ENCODE measurements around the gene IRF8. TPM values are rescaled to one million over a fixed set of nuclear protein-coding genes. Genes with fewer than 3 reads are reported as not detected.
"Not testable (repeated sequence)": the region's sequence is repeated elsewhere in the genome, so short reads cannot be mapped to it uniquely, and the experiment has no call there.

The IRF8 gene
- polyA plus RNA-seq, 1 experiment: not detected

DNA sequence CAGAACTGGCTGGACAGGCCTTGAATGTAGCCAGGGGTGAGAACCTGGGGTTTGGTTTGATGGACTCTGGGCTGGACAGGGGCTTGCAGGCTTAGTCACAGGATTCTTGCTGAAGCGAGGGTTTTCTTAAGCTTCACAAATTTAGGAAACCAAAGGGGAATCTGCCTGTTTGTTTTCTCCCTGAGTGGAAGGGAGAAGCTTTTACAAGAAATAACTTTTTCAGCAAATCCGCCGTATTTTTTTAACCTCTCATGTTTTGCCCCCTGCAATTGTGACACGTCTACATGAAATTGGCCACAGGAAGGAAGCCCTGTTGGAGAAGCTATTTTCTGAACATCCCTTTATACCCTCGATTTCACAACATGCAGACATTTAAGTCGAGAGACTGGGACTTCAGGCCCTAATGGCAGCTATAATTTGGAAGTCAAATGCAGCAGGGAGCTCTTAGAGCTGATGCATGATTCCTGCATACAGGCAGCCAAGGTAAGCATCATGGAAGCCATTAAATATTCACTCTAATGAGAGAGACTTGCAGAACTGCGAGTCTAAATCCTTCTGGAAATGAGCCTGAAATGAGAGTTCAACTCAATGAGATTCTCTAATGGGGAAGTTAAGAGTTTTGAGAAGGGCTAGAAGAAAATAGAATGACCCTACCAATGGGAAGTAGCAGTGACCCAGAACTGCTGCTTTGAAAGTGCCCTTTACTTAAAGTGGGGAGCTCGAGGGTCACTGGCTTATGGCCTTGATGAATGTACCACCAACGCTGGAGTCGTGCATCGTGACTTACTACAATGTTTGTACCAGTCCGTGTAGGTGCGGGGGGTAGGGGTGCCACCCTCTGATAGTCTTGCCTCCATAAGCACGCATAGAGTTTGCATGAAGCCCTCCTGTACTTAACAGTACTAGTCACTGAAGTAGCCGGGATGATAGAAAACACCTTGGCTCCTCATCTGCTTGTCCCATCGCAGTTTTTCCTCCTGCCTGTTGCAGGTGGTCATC lies 45.1 kb upstream of the IRF8 start:
- Histone ChIP-seq H3K36me3 (ENCODE audit: control insufficient read depth, insufficient read depth, low read length) (no peaks in the 10 kb centered on the region), H3K27me3 (ENCODE audit: control insufficient read depth, insufficient read depth, low read length) (peaks cover 14% of the 10 kb centered on the region), H3K4me3 (ENCODE audit: low read depth, low read length) (no peak overlapping the region)
- TF ChIP-seq, protein P1, sequence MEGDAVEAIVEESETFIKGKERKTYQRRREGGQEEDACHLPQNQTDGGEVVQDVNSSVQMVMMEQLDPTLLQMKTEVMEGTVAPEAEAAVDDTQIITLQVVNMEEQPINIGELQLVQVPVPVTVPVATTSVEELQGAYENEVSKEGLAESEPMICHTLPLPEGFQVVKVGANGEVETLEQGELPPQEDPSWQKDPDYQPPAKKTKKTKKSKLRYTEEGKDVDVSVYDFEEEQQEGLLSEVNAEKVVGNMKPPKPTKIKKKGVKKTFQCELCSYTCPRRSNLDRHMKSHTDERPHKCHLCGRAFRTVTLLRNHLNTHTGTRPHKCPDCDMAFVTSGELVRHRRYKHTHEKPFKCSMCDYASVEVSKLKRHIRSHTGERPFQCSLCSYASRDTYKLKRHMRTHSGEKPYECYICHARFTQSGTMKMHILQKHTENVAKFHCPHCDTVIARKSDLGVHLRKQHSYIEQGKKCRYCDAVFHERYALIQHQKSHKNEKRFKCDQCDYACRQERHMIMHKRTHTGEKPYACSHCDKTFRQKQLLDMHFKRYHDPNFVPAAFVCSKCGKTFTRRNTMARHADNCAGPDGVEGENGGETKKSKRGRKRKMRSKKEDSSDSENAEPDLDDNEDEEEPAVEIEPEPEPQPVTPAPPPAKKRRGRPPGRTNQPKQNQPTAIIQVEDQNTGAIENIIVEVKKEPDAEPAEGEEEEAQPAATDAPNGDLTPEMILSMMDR (IDR thresholded peaks at IDR 0.05; ENCODE audit: insufficient read depth, low read depth, low read length): no peak
- DNase-seq (ENCODE audit: low read depth): no peak
- ChIA-PET CTCF (interaction anchor here (0.6 to 1.9 kb wide), 2 partner anchors 9 to 133 kb away, joined by 3 to 4 read pairs; no protein-coding TSS in a partner anchor), POLR2A (interaction anchor here (0.7 kb wide), 1 partner anchor 12 kb away, joined by 4 read pairs; no protein-coding TSS in a partner anchor)

DNA sequence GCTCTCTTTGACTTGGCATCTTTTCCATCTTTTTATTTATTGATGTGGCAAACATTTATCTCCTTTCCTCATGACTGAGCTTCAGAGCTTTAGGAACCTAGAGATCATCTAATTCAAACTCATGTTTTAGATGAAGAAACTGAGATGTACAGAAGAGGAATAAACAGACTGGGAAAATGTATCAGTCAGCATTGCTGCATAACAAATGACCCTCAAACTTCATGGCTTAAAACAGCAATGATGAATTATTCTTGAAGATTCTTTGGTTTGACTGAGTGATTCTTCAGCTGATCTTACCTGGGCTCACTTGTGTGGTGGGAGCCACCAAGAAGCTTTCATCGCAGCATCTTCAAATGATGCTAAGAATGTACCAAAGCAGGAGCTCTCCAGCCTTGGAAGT lies 44.0 kb upstream of the IRF8 start:
- TF ChIP-seq, protein P1 (IDR thresholded peaks at IDR 0.05; ENCODE audit: insufficient read depth, low read depth, low read length): no peak
- Histone ChIP-seq H3K4me3 (ENCODE audit: low read depth, low read length) (no peak overlapping the region), H3K27me3 (ENCODE audit: control insufficient read depth, insufficient read depth, low read length) (peaks cover 10% of the 10 kb centered on the region), H3K36me3 (ENCODE audit: control insufficient read depth, insufficient read depth, low read length) (no peaks in the 10 kb centered on the region)
- no peak for DNase-seq (ENCODE audit: low read depth)
- POLR2A ChIA-PET: no interaction called here
- CTCF ChIA-PET: interaction anchor here (1.0 kb wide), 1 partner anchor 18 kb away, joined by 3 read pairs; no protein-coding TSS in a partner anchor

DNA sequence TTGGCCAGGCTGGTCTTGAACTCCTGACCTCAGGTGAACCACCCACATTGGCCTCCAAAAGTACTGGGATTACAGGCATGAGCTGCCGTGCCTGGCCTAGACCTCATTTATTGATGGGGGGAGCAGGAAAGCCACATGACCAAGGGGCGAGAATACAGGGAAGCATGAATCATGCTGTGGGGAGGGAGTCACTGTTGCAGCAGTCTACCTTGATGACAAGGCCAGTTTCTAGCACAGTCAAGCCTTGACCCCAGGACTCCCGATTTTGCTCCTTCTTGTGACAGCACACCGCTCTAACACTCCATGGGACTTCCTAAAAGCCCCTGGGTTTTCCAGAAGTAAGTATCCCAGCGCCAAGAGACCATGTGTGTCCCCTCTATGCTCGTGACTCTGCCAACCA lies 42.9 kb upstream of the IRF8 start:
- POLR2A ChIA-PET: no interaction called here
- TF ChIP-seq, protein P1 (IDR thresholded peaks at IDR 0.05; ENCODE audit: insufficient read depth, low read depth, low read length): no peak
- CTCF ChIA-PET: no interaction called here
- Histone ChIP-seq H3K27me3 (ENCODE audit: control insufficient read depth, insufficient read depth, low read length) (peaks cover 10% of the 10 kb centered on the region), H3K36me3 (ENCODE audit: control insufficient read depth, insufficient read depth, low read length) (no peaks in the 10 kb centered on the region), H3K4me3 (ENCODE audit: low read depth, low read length) (no peak overlapping the region)
- no peak for DNase-seq (ENCODE audit: low read depth)

DNA sequence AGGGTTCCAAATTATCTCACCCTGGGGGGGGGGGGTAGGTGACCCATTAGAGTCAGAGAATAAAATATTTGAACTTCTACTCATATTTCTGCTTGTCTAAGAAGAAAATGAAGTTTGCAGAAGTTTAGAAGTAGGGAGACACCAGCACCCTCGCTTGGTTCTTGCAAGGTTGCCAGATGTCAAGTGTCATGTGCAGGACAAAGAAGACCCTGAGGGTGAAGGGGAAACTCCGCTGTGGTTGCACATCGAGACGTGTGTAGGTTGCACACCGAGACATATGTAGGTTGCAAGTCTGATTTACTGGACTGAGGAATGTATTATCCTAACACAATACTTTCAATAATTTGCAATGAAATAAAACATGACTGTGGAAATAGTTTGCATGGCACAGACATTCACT lies 42.4 kb upstream of the IRF8 start:
- DNase-seq (ENCODE audit: low read depth): no peak
- no peak overlapping the region for H3K4me3 ChIP-seq (ENCODE audit: low read depth, low read length)
- peaks cover 10% of the 10 kb centered on the region for H3K27me3 ChIP-seq (ENCODE audit: control insufficient read depth, insufficient read depth, low read length)
- no peaks in the 10 kb centered on the region for H3K36me3 ChIP-seq (ENCODE audit: control insufficient read depth, insufficient read depth, low read length)
- CTCF ChIA-PET: no interaction called here
- POLR2A ChIA-PET: no interaction called here
- TF ChIP-seq, protein P1 (IDR thresholded peaks at IDR 0.05; ENCODE audit: insufficient read depth, low read depth, low read length): no peak

DNA sequence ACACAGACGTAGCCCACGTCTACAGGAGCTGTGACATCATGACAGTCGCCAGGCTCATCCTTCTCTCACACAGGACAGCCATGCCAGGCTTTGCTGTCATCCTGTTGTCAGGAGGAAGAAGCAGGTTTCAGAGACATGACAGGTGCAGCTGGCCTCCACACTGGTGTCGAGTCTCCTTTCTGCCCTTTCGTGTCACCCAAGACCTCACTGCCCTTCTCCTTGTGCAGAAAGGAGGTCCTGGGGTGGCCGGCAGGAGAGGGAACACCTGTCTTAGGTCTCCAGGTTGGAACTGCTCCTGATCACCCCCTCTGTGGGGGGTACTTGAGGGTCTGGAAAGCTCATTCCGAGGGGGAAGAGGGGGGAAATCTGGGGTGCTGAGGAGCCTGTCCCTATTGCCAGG lies 41.6 kb upstream of the IRF8 start:
- no peaks in the 10 kb centered on the region for H3K36me3 ChIP-seq (ENCODE audit: control insufficient read depth, insufficient read depth, low read length)
- TF ChIP-seq, protein P1 (IDR thresholded peaks at IDR 0.05; ENCODE audit: insufficient read depth, low read depth, low read length): no peak
- ChIA-PET POLR2A (no interaction called here), CTCF (interaction anchor here (1.0 kb wide), 1 partner anchor 36 kb away, joined by 4 read pairs; no protein-coding TSS in a partner anchor)
- no peak for DNase-seq (ENCODE audit: low read depth)
- H3K4me3 ChIP-seq (ENCODE audit: low read depth, low read length): no peak overlapping the region
- H3K27me3 ChIP-seq (ENCODE audit: control insufficient read depth, insufficient read depth, low read length): peaks cover 10% of the 10 kb centered on the region

DNA sequence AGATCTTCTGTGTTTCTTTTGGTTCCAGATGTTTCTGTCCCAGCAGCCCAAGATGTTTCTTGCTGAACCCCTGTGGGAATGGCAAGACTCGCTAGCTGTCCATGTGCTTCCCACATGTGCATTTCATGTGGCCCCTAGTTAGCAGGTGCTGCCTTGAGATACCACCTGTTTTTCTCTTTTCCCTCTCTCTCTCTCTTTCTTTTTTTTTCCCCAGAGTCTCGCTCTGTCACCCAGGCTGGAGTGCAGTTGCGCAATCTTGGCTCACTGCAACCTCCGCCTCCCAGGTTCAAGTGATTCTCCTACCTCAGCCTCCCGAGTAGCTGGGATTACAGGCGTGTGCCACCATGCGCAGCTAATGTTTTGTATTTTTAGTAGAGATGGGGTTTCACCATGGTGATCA lies 40.4 kb upstream of the IRF8 start:
- POLR2A ChIA-PET; H3K36me3 ChIP-seq (ENCODE audit: control insufficient read depth, insufficient read depth, low read length); H3K27me3 ChIP-seq (ENCODE audit: control insufficient read depth, insufficient read depth, low read length); DNase-seq (ENCODE audit: low read depth); H3K4me3 ChIP-seq (ENCODE audit: low read depth, low read length): not testable (repeated sequence)
- CTCF ChIA-PET: interaction anchor here (1.0 kb wide), 1 partner anchor 37 kb away, joined by 4 read pairs; no protein-coding TSS in a partner anchor
